GM23338 (cell line): ENCODE data around the gene CATSPERD. TPM values are rescaled to one million over a fixed set of nuclear protein-coding genes. Genes with fewer than 3 reads are reported as not detected.

Experiments
- ATAC-seq: fragments of 200-7000 bp; cut with Tn5 transposase; 3 replicates; pipeline ENCODE4 v1.9.1; 2020
- DNase-seq: peaks from one replicate; pipeline ENCODE4 v3.0.0-alpha.2; 2015; ENCODE audit warnings: low spot score
- H2AFZ ChIP-seq: fragments of 200-600 bp; sonication (generic); 2 replicates; pipeline ENCODE4 v1.8.0; 2016; ENCODE audit warnings: antibody characterized with exemption, mild to moderate bottlenecking, moderate library complexity
- H3F3A ChIP-seq: fragments of 200-600 bp; sonication (generic); replicated peaks from 2 replicates; pipeline ENCODE4 v1.8.0; 2017; ENCODE audit warnings: antibody characterized with exemption, mixed run types, low read depth
- H3K27ac ChIP-seq: fragments of 200-600 bp; sonication (generic); 2 replicates; pipeline ENCODE4 v1.6.1; 2016; ENCODE audit warnings: low read depth
- H3K27me3 ChIP-seq: fragments of 200-600 bp; sonication (generic); 2 replicates; pipeline ENCODE4 v1.8.0; 2016; ENCODE audit warnings: mild to moderate bottlenecking, mixed run types, moderate library complexity; ENCODE audit not compliant: insufficient read depth
- H3K36me3 ChIP-seq: fragments of 200-600 bp; sonication (generic); 2 replicates; pipeline ENCODE4 v1.8.0; 2016; ENCODE audit warnings: mild to moderate bottlenecking; ENCODE audit not compliant: insufficient read depth
- H3K4me1 ChIP-seq: fragments of 200-600 bp; sonication (generic); 2 replicates; pipeline ENCODE4 v1.8.0; 2016; ENCODE audit warnings: mild to moderate bottlenecking, moderate library complexity; ENCODE audit not compliant: insufficient read depth
- H3K4me2 ChIP-seq: fragments of 200-600 bp; sonication (generic); 2 replicates; pipeline ENCODE4 v1.7.1; 2017; ENCODE audit warnings: mixed run types
- H3K4me3 ChIP-seq: fragments of 200-600 bp; sonication (generic); 2 replicates; pipeline ENCODE4 v1.6.1; 2016; ENCODE audit warnings: mixed run types
- H3K79me2 ChIP-seq: fragments of 200-600 bp; sonication (generic); replicated peaks from 2 replicates; pipeline ENCODE4 v1.8.0; 2017; ENCODE audit warnings: mild to moderate bottlenecking; ENCODE audit not compliant: insufficient read depth
- H3K9me2 ChIP-seq: fragments of 200-600 bp; sonication (generic); 2 replicates; pipeline ENCODE4 v1.8.0; 2017; ENCODE audit not compliant: insufficient read depth
- H4K20me1 ChIP-seq: fragments of 200-600 bp; sonication (generic); replicated peaks from 2 replicates; pipeline ENCODE4 v1.8.0; 2017; ENCODE audit warnings: mild to moderate bottlenecking; ENCODE audit not compliant: insufficient read depth
- H3K27ac Mint-ChIP-seq: 2 replicates; pipeline ENCODE4 v1.8.0; 2020; ENCODE audit warnings: inconsistent platforms, mild to moderate bottlenecking, moderate library complexity, mixed read lengths
- H3K27me3 Mint-ChIP-seq: 3 replicates; pipeline ENCODE4 v1.8.0; 2022; ENCODE audit warnings: low read depth, mild to moderate bottlenecking, moderate library complexity, mixed read lengths, inconsistent platforms; ENCODE audit not compliant: insufficient read depth, poor library complexity
- H3K36me3 Mint-ChIP-seq: 3 replicates; pipeline ENCODE4 v1.8.0; 2021; ENCODE audit warnings: low read depth, mild to moderate bottlenecking, inconsistent platforms, moderate library complexity, mixed read lengths
- H3K4me1 Mint-ChIP-seq: 3 replicates; pipeline ENCODE4 v1.8.0; 2020; ENCODE audit warnings: mild to moderate bottlenecking, inconsistent platforms, mixed read lengths
- H3K4me3 Mint-ChIP-seq: 3 replicates; pipeline ENCODE4 v1.8.0; 2021; ENCODE audit warnings: moderate library complexity, mild to moderate bottlenecking, inconsistent platforms, mixed read lengths
- H3K9me3 Mint-ChIP-seq: 3 replicates; pipeline ENCODE4 v1.8.0; 2020; ENCODE audit warnings: moderate library complexity, mild to moderate bottlenecking, inconsistent platforms, mixed read lengths
- CREB1 ChIP-seq: fragments of 250-450 bp; sonication (Bioruptor Pico); IDR thresholded peaks from 2 replicates; pipeline ENCODE4 v1.5.0; 2020; ENCODE audit warnings: low read depth, mild to moderate bottlenecking, moderate library complexity
- CTCF ChIP-seq, 2 experiments: fragments of 200-600 bp in 1 of 2; sonication (generic) in 1 of 2; conservative IDR thresholded peaks; 2 replicates each; pipeline versions ENCODE4 v1.5.1 to v1.6.1; 2016 to 2017; ENCODE audit warnings: antibody characterized with exemption in 2 of 2, low read depth in 2 of 2, mild to moderate bottlenecking in 2 of 2, moderate library complexity in 1 of 2
- EZH2 ChIP-seq: fragments of 200-600 bp; sonication (generic); IDR thresholded peaks from one replicate; pipeline ENCODE4 v1.8.0; 2017; ENCODE audit warnings: antibody characterized with exemption, mild to moderate bottlenecking, low read depth; ENCODE audit not compliant: unreplicated experiment
- JUNB ChIP-seq: IDR thresholded peaks from one replicate; pipeline ENCODE4 v1.6.1; 2016; ENCODE audit warnings: antibody characterized with exemption; ENCODE audit not compliant: unreplicated experiment
- NANOG ChIP-seq: IDR thresholded peaks from 2 replicates; pipeline ENCODE4 v1.6.1; 2016; ENCODE audit warnings: antibody characterized with exemption, borderline replicate concordance
- POLR2AphosphoS5 ChIP-seq: IDR thresholded peaks from 2 replicates; pipeline ENCODE4 v1.6.1; 2016; ENCODE audit warnings: antibody characterized with exemption, low read depth
- STAT1 ChIP-seq: IDR thresholded peaks from one replicate; pipeline ENCODE4 v1.6.1; 2016; ENCODE audit warnings: antibody characterized with exemption; ENCODE audit not compliant: unreplicated experiment
- ZNF114 ChIP-seq: fragments of 250-450 bp; sonication (Bioruptor Pico); IDR thresholded peaks from 2 replicates; pipeline ENCODE4 v1.5.0; 2020; ENCODE audit warnings: mild to moderate bottlenecking, moderate library complexity
- ZNF331 ChIP-seq: fragments of 250-450 bp; sonication (Bioruptor Pico); IDR thresholded peaks from 2 replicates; pipeline ENCODE4 v1.5.0; 2020; ENCODE audit warnings: low read depth, mild to moderate bottlenecking, moderate library complexity
- ZNF462 ChIP-seq: fragments of 250-450 bp; sonication (Bioruptor Pico); IDR thresholded peaks from 2 replicates; pipeline ENCODE4 v1.5.0; 2020; ENCODE audit warnings: mild to moderate bottlenecking, moderate library complexity
- polyA plus RNA-seq: library from polyadenylated mRNA; unstranded; fragments of >200 nt; fragmentation: Nextera tagmentation; extraction: Ambion mirVana; gene quantifications from 2 replicates; pipeline ENCODE4 v1.2.1, GENCODE V29; 2016
- total RNA-seq: library from RNA; depleted of rRNA; stranded (reverse); fragments of >200 nt; shearing (Covaris generic); gene quantifications from 2 replicates; pipeline ENCODE4 v1.2.3, GENCODE V29; 2014
- TF ChIP-seq, protein P1 (sequence below): IDR thresholded peaks from one replicate; pipeline ENCODE4 v1.6.1; 2018; ENCODE audit warnings: antibody characterized with exemption; ENCODE audit not compliant: unreplicated experiment
- TF ChIP-seq, protein P2 (sequence below): IDR thresholded peaks from 2 replicates; pipeline ENCODE4 v1.6.1; 2016; ENCODE audit warnings: antibody characterized with exemption

The CATSPERD gene
- total and polyA plus RNA-seq, 2 experiments from 2014 or later = 0.17 TPM; not detected in 1

GRCh38 chr19:5678071-5678718, 42.2 kb upstream of the CATSPERD start:
- Histone ChIP-seq H3F3A (0 out of 2 replicates have a peak, but pooled peaks cover 4% of the 10 kb centered on the region), H3K79me2 (no peaks in the 10 kb centered on the region), H3K36me3 (no peaks in the 10 kb centered on the region), H3K4me1 (no peaks in the 10 kb centered on the region; the same call in 1 of the 2 replicates), H3K27ac (no peak overlapping the region), H3K27me3 (no peaks in the 10 kb centered on the region), H4K20me1 (no peaks in the 10 kb centered on the region; the same call in none of the 2 replicates), H2AFZ (no peak overlapping the region), H3K4me2 (no peak overlapping the region), H3K9me2 (peaks cover 7% of the 10 kb centered on the region), H3K4me3 (no peak overlapping the region)
- Mint-ChIP-seq H3K27me3 (peaks cover 34% of the 10 kb centered on the region), H3K4me1 (peaks cover 17% of the 10 kb centered on the region), H3K9me3 (no peaks in the 10 kb centered on the region), H3K4me3 (no peak overlapping the region), H3K27ac (no peak overlapping the region), H3K36me3 (peaks cover 5% of the 10 kb centered on the region)
- TF ChIP-seq STAT1 (no peak), ZNF331 (CRISPR knock-in tag) (no peak), CREB1 (CRISPR knock-in tag) (no peak), POLR2AphosphoS5 (no peak), EZH2 (no peak), ZNF114 (CRISPR knock-in tag) (no peak), JUNB (no peak), CTCF (conservative IDR thresholded peaks at IDR 0.05; ENCODE audit: low read depth in 2 of 2) (no peak), NANOG (no peak), ZNF462 (CRISPR knock-in tag) (no peak)
- TF ChIP-seq, protein P1, sequence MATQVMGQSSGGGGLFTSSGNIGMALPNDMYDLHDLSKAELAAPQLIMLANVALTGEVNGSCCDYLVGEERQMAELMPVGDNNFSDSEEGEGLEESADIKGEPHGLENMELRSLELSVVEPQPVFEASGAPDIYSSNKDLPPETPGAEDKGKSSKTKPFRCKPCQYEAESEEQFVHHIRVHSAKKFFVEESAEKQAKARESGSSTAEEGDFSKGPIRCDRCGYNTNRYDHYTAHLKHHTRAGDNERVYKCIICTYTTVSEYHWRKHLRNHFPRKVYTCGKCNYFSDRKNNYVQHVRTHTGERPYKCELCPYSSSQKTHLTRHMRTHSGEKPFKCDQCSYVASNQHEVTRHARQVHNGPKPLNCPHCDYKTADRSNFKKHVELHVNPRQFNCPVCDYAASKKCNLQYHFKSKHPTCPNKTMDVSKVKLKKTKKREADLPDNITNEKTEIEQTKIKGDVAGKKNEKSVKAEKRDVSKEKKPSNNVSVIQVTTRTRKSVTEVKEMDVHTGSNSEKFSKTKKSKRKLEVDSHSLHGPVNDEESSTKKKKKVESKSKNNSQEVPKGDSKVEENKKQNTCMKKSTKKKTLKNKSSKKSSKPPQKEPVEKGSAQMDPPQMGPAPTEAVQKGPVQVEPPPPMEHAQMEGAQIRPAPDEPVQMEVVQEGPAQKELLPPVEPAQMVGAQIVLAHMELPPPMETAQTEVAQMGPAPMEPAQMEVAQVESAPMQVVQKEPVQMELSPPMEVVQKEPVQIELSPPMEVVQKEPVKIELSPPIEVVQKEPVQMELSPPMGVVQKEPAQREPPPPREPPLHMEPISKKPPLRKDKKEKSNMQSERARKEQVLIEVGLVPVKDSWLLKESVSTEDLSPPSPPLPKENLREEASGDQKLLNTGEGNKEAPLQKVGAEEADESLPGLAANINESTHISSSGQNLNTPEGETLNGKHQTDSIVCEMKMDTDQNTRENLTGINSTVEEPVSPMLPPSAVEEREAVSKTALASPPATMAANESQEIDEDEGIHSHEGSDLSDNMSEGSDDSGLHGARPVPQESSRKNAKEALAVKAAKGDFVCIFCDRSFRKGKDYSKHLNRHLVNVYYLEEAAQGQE = no peak
- TF ChIP-seq, protein P2, sequence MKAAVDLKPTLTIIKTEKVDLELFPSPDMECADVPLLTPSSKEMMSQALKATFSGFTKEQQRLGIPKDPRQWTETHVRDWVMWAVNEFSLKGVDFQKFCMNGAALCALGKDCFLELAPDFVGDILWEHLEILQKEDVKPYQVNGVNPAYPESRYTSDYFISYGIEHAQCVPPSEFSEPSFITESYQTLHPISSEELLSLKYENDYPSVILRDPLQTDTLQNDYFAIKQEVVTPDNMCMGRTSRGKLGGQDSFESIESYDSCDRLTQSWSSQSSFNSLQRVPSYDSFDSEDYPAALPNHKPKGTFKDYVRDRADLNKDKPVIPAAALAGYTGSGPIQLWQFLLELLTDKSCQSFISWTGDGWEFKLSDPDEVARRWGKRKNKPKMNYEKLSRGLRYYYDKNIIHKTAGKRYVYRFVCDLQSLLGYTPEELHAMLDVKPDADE = no peak
- DNase-seq (no peak), ATAC-seq (no peak)
